NCI-H1417 treated with DMSO at 0.1 percent for 48 hours (cell line): ENCODE measurements around the gene CHEK2.
"Not testable (repeated sequence)": the region's sequence is repeated elsewhere in the genome, so short reads cannot be mapped to it uniquely, and the experiment has no call there.

Source experiments
- DNase-seq: peaks from one replicate; lab custom pipeline; 2025; lab: John Stamatoyannopoulos, UW

CHEK2 gene

GRCh38 chr22:28741200-28741784 lies 328 bp downstream of the CHEK2 start:
- no peak for DNase-seq

- not testable (repeated sequence) for DNase-seq
These were observed 2.7 kb downstream of the CHEK2 start for GRCh38 chr22:28738876-28739275.

- no peak for DNase-seq
These were observed 3.9 kb downstream of the CHEK2 start for GRCh38 chr22:28737701-28738100.

- no peak for DNase-seq
These were observed 5.1 kb downstream of the CHEK2 start for GRCh38 chr22:28736301-28737155.

GRCh38 chr22:28734393-28734792 lies 7.2 kb downstream of the CHEK2 start:
- DNase-seq: no peak

GRCh38 chr22:28730179-28730578 lies 11.4 kb downstream of the CHEK2 start:
- DNase-seq: no peak

GRCh38 chr22:28728621-28729313 lies 12.9 kb downstream of the CHEK2 start:
- no peak for DNase-seq

GRCh38 chr22:28728002-28728401 lies 13.6 kb downstream of the CHEK2 start:
- no peak for DNase-seq

GRCh38 chr22:28718044-28718443 lies 23.6 kb downstream of the CHEK2 start:
- DNase-seq: no peak

GRCh38 chr22:28716686-28717085 lies 24.9 kb downstream of the CHEK2 start:
- DNase-seq: no peak

GRCh38 chr22:28715611-28716010 lies 26.0 kb downstream of the CHEK2 start:
- no peak for DNase-seq

- no peak for DNase-seq
These were observed 27.5 kb downstream of the CHEK2 start for GRCh38 chr22:28714043-28714628.

GRCh38 chr22:28711820-28712777 lies 29.5 kb downstream of the CHEK2 start:
- DNase-seq: no peak

- DNase-seq: no peak
These were observed 30.3 kb downstream of the CHEK2 start for GRCh38 chr22:28711341-28711740.

- no peak for DNase-seq
These were observed 30.9 kb downstream of the CHEK2 start for GRCh38 chr22:28710576-28711191.

GRCh38 chr22:28710107-28710506 lies 31.5 kb downstream of the CHEK2 start:
- DNase-seq: no peak

GRCh38 chr22:28706845-28707244 lies 34.8 kb downstream of the CHEK2 start:
- no peak for DNase-seq

GRCh38 chr22:28703436-28703835 lies 38.2 kb downstream of the CHEK2 start:
- no peak for DNase-seq

- DNase-seq: no peak
These were observed 38.7 kb downstream of the CHEK2 start for GRCh38 chr22:28702891-28703290.

GRCh38 chr22:28693041-28693760 lies 48.4 kb downstream of the CHEK2 start:
- not testable (repeated sequence) for DNase-seq
